ENCODE results near the gene LSM4.

GRCh38 chr19:18362934-18363542 is 40.2 kb upstream of the LSM4 start:
- TF ChIP-seq POLR2A (IDR thresholded peaks at IDR 0.05; ENCODE audit: low read depth, low read length) = no peak
- no peak for TF ChIP-seq CTCF (conservative IDR thresholded peaks at IDR 0.05; ENCODE audit: low read depth, low read length)
- TF ChIP-seq USF2 (IDR thresholded peaks at IDR 0.05; ENCODE audit: low read depth, low read length) = no peak
- TF ChIP-seq RAD21 (IDR thresholded peaks at IDR 0.05; ENCODE audit: low read length) = no peak
- TF ChIP-seq SMC3 (IDR thresholded peaks at IDR 0.05; ENCODE audit: low read depth, low read length) = no peak
- no peak for TF ChIP-seq MAFK (IDR thresholded peaks at IDR 0.05; ENCODE audit: low read depth, low read length)
- no peak for TF ChIP-seq RCOR1 (IDR thresholded peaks at IDR 0.05; ENCODE audit: insufficient replicate concordance, low read length)
- no peak for TF ChIP-seq MAZ (IDR thresholded peaks at IDR 0.05; ENCODE audit: borderline replicate concordance, low read depth, low read length)
- TF ChIP-seq CHD1 (IDR thresholded peaks at IDR 0.05; ENCODE audit: low read depth, low read length) = no peak
- TF ChIP-seq BHLHE40 (IDR thresholded peaks at IDR 0.05; ENCODE audit: low read depth, low read length) = no peak
- no peak for TF ChIP-seq MXI1 (IDR thresholded peaks at IDR 0.05; ENCODE audit: borderline replicate concordance, low read depth, low read length)
- TF ChIP-seq ELK1 (IDR thresholded peaks at IDR 0.05; ENCODE audit: borderline replicate concordance, low read depth, low read length) = no peak

Data from IMR-90 (cell line).